IMR-90 (cell line): ENCODE measurements around the gene TLR1. TPM values are rescaled to one million over a fixed set of nuclear protein-coding genes. Genes with fewer than 3 reads are reported as not detected.

ENCODE experiments used
- ATAC-seq: fragments of 200-7000 bp; cut with Tn5 transposase; 2 replicates; pipeline ENCODE4 v1.9.1; 2020; ENCODE audit warnings: low read depth, mild to moderate bottlenecking, moderate library complexity
- BruUV-seq: library from RNA; stranded (reverse); fragments of 400-500 nt; replicated peaks from 2 replicates; lab custom pipeline; 2021; lab: Mats Ljungman, UMichigan
- CTCF ChIA-PET: fragments of 300-600 bp; formaldehyde crosslinking; extraction: SDS; loops from one replicate; lab custom pipeline; 2021; ENCODE audit warnings: antibody characterized with exemption; lab: Yijun Ruan, JAX
- POLR2A ChIA-PET: fragments of 300-600 bp; sonication (Branson Sonifier 250); formaldehyde crosslinking; loops from one replicate; lab custom pipeline; 2022; ENCODE audit warnings: antibody characterized with exemption; ENCODE audit not compliant: unreplicated experiment; lab: Charles Lee
- DNase-seq: peaks from one replicate; pipeline ENCODE4 v3.0.0; 2013
- H2AFZ ChIP-seq: replicated peaks from 2 replicates; pipeline ENCODE3; 2013; ENCODE audit warnings: low read length, mild to moderate bottlenecking; ENCODE audit not compliant: poor library complexity
- H2AK5ac ChIP-seq: 2 replicates; pipeline ENCODE4 v1.6.1; 2013; ENCODE audit warnings: low read depth, low read length, inconsistent platforms
- H2AK9ac ChIP-seq: replicated peaks from 2 replicates; pipeline ENCODE3; 2013; ENCODE audit warnings: mild to moderate bottlenecking, low read depth, low read length, moderate library complexity; ENCODE audit not compliant: poor library complexity
- H2BK120ac ChIP-seq: 2 replicates; pipeline ENCODE4 v1.6.1; 2013; ENCODE audit warnings: low read depth, low read length, inconsistent platforms
- H2BK15ac ChIP-seq: 3 replicates; pipeline ENCODE4 v1.6.1; 2013; ENCODE audit warnings: low read depth, low read length, inconsistent platforms
- H2BK20ac ChIP-seq: 2 replicates; pipeline ENCODE4 v1.6.1; 2013; ENCODE audit warnings: low read depth, mild to moderate bottlenecking, inconsistent platforms, low read length, moderate library complexity
- H2BK5ac ChIP-seq: 2 replicates; pipeline ENCODE4 v1.6.1; 2013; ENCODE audit warnings: mild to moderate bottlenecking, low read depth, low read length, inconsistent platforms; ENCODE audit not compliant: poor library complexity, severe bottlenecking
- H3K14ac ChIP-seq: replicated peaks from 2 replicates; pipeline ENCODE4 v1.6.1; 2013; ENCODE audit warnings: low read depth, low read length, inconsistent platforms
- H3K18ac ChIP-seq: 2 replicates; pipeline ENCODE4 v1.6.1; 2013; ENCODE audit warnings: low read depth, low read length, control low read depth
- H3K23ac ChIP-seq: 2 replicates; pipeline ENCODE4 v1.6.1; 2013; ENCODE audit warnings: low read depth, low read length, inconsistent platforms
- H3K27ac ChIP-seq: 2 replicates; pipeline ENCODE4 v1.5.1; 2013; ENCODE audit warnings: mild to moderate bottlenecking, control low read depth, low read length; ENCODE audit not compliant: insufficient read depth
- H3K27me3 ChIP-seq: 2 replicates; pipeline ENCODE4 v1.6.1; 2013; ENCODE audit warnings: low read length; ENCODE audit not compliant: control insufficient read depth, insufficient read depth
- H3K36me3 ChIP-seq: 2 replicates; pipeline ENCODE4 v1.6.1; 2013; ENCODE audit warnings: low read length, mixed read lengths; ENCODE audit not compliant: control insufficient read depth, insufficient read depth
- H3K4ac ChIP-seq: 2 replicates; pipeline ENCODE4 v1.6.1; 2013; ENCODE audit warnings: low read depth, low read length, inconsistent platforms
- H3K4me1 ChIP-seq: 2 replicates; pipeline ENCODE4 v1.6.1; 2013; ENCODE audit warnings: low read length, mixed read lengths; ENCODE audit not compliant: control insufficient read depth, insufficient read depth
- H3K4me2 ChIP-seq: 2 replicates; pipeline ENCODE4 v1.6.1; 2013; ENCODE audit warnings: low read depth, mild to moderate bottlenecking, control low read depth, low read length, moderate library complexity
- H3K4me3 ChIP-seq: 2 replicates; pipeline ENCODE4 v1.5.1; 2013; ENCODE audit warnings: low read depth, mild to moderate bottlenecking, control low read depth, low read length, moderate library complexity; ENCODE audit not compliant: insufficient read depth
- H3K56ac ChIP-seq: 2 replicates; pipeline ENCODE4 v1.6.1; 2013; ENCODE audit warnings: low read length, inconsistent platforms; ENCODE audit not compliant: insufficient read depth; ENCODE audit errors: extremely low read depth
- H3K79me1 ChIP-seq, 2 experiments: 2 replicates each; pipeline ENCODE4 v1.6.1; 2013; ENCODE audit warnings: low read length in 2 of 2, inconsistent platforms in 1 of 2, low read depth in 1 of 2
- H3K9ac ChIP-seq: 2 replicates; pipeline ENCODE4 v1.6.1; 2013; ENCODE audit warnings: low read depth, low read length, control low read depth
- H3K9me1 ChIP-seq: 2 replicates; pipeline ENCODE4 v1.6.1; 2013; ENCODE audit warnings: low read length, inconsistent platforms; ENCODE audit not compliant: insufficient read depth
- H3K9me3 ChIP-seq: 2 replicates; pipeline ENCODE4 v1.6.1; 2013; ENCODE audit warnings: low read length; ENCODE audit not compliant: control insufficient read depth, insufficient read depth
- H4K20me1 ChIP-seq: 2 replicates; pipeline ENCODE4 v1.6.1; 2013; ENCODE audit warnings: low read length, inconsistent platforms; ENCODE audit not compliant: insufficient read depth
- H4K5ac ChIP-seq: 2 replicates; pipeline ENCODE4 v1.6.1; 2013; ENCODE audit warnings: mild to moderate bottlenecking, low read depth, low read length, control low read depth
- H4K8ac ChIP-seq, 2 experiments: 2 replicates each; pipeline ENCODE4 v1.6.1; 2013; ENCODE audit warnings: low read depth in 2 of 2, low read length in 2 of 2, control low read depth in 1 of 2, inconsistent platforms in 1 of 2
- H4K91ac ChIP-seq: 2 replicates; pipeline ENCODE4 v1.6.1; 2013; ENCODE audit warnings: low read depth, low read length, inconsistent platforms; ENCODE audit not compliant: insufficient read depth
- BHLHE40 ChIP-seq: fragments of 150-350 bp; IDR thresholded peaks from 2 replicates; pipeline ENCODE4 v1.6.1; 2016; ENCODE audit warnings: mild to moderate bottlenecking, low read depth, low read length
- CEBPB ChIP-seq: IDR thresholded peaks from 2 replicates; pipeline ENCODE4 v1.6.1; 2012; ENCODE audit warnings: low read depth, low read length, improper control_type of control experiment
- MAFK ChIP-seq: IDR thresholded peaks from 2 replicates; pipeline ENCODE4 v1.6.1; 2012; ENCODE audit warnings: low read depth, low read length, improper control_type of control experiment
- MAZ ChIP-seq: IDR thresholded peaks from 2 replicates; pipeline ENCODE4 v1.6.1; 2012; ENCODE audit warnings: low read depth, mild to moderate bottlenecking, low read length, improper control_type of control experiment, moderate library complexity, borderline replicate concordance
- MXI1 ChIP-seq: IDR thresholded peaks from 2 replicates; pipeline ENCODE4 v1.6.1; 2012; ENCODE audit warnings: low read depth, mild to moderate bottlenecking, low read length, moderate library complexity, borderline replicate concordance
- NFE2L2 ChIP-seq: fragments of 150-350 bp; IDR thresholded peaks from 2 replicates; pipeline ENCODE4 v1.6.1; 2016; ENCODE audit warnings: low read depth, mild to moderate bottlenecking, low read length
- POLR2A ChIP-seq: IDR thresholded peaks from 2 replicates; pipeline ENCODE4 v1.6.1; 2012; ENCODE audit warnings: mild to moderate bottlenecking, low read depth, low read length
- RAD21 ChIP-seq: IDR thresholded peaks from 2 replicates; pipeline ENCODE4 v1.6.1; 2012; ENCODE audit warnings: low read length, improper control_type of control experiment
- RFX5 ChIP-seq: IDR thresholded peaks from 2 replicates; pipeline ENCODE4 v1.8.0; 2012; ENCODE audit warnings: low read depth, mild to moderate bottlenecking, low read length, moderate library complexity
- SMC3 ChIP-seq: fragments of 150-350 bp; IDR thresholded peaks from 2 replicates; pipeline ENCODE4 v1.6.1; 2016; ENCODE audit warnings: low read depth, mild to moderate bottlenecking, antibody characterized with exemption, low read length, moderate library complexity
- WGBS, 2 experiments: methylation state at CpG; one replicate each; pipeline versions ENCODE4 v1.1.5 to v1.1.7; 2013; ENCODE audit warnings: missing lambda C conversion rate in 2 of 2; ENCODE audit not compliant: insufficient read length in 1 of 2; ENCODE audit errors: extremely low coverage in 2 of 2; 5-methylcytosine and 5-hydroxymethylcytosine counted together
- dilution Hi-C: fragments of 300-500 bp; cut with HindIII; formaldehyde crosslinking; loops from one replicate; pipeline ENCODE4 v1.14.3; 2018; ENCODE audit warnings: low sequenced_read_pairs; ENCODE audit not compliant: unreplicated experiment
- in situ Hi-C: fragments of 300-500 bp; cut with MboI; formaldehyde crosslinking; loops from 3 replicates; pipeline ENCODE4 v1.14.3; 2019; ENCODE audit warnings: low sequenced_read_pairs, inconsistent platforms, mixed read lengths
- intact Hi-C: fragments of 100-400 bp; cut with micrococcal nuclease; formaldehyde crosslinking; loops from 2 replicates; pipeline ENCODE4 v1.10.0; 2022
- polyA plus RNA-seq, 3 experiments: library from polyadenylated mRNA; depleted of rRNA; stranded (reverse); fragments of >200 nt; gene quantifications; 2 replicates each; pipeline ENCODE4 v1.2.3, GENCODE V29; 2012; ENCODE audit warnings: low replicate concordance in 1 of 3
- total RNA-seq: library from RNA; depleted of rRNA; stranded (reverse); fragments of >200 nt; gene quantifications from 2 replicates; pipeline ENCODE4 v1.2.3, GENCODE V29; 2012
- TF ChIP-seq, protein P1 (sequence below): conservative IDR thresholded peaks from 2 replicates; pipeline ENCODE4 v1.5.1; 2012; ENCODE audit warnings: mild to moderate bottlenecking, low read depth, low read length, improper control_type of control experiment
- TF ChIP-seq, protein P2 (sequence below): fragments of 150-350 bp; IDR thresholded peaks from 2 replicates; pipeline ENCODE4 v1.6.1; 2016; ENCODE audit warnings: low read depth, mild to moderate bottlenecking, low read length, moderate library complexity, borderline replicate concordance

The TLR1 gene
- total and polyA plus RNA-seq, 2 of the 4 experiments (the other 2 are of a cell fraction) = 0.24 to 1.1 TPM

- dilution Hi-C loops = no loop called here
- no peak overlapping the region for H2AK9ac ChIP-seq
- H3K9me3 ChIP-seq = no peaks in the 10 kb centered on the region
- in situ Hi-C loops = loop anchor here (5.0 kb wide), 2 partner anchors 98 to 378 kb away; partner anchors contain the start of gene TLR6
- H3K4ac ChIP-seq = no peak overlapping the region
- H3K36me3 ChIP-seq = no peaks in the 10 kb centered on the region
- no peak overlapping the region for H2AK5ac ChIP-seq
- no peak overlapping the region for H3K27ac ChIP-seq
- no peak overlapping the region for H3K56ac ChIP-seq
- H4K20me1 ChIP-seq = no peaks in the 10 kb centered on the region
- POLR2A ChIA-PET = no interaction called here
- H2BK20ac ChIP-seq = no peak overlapping the region
- no peak for ATAC-seq
- H2BK5ac ChIP-seq = no peak overlapping the region
- H3K27me3 ChIP-seq = no peaks in the 10 kb centered on the region
- TF ChIP-seq RFX5 (no peak), SMC3 (no peak), MAFK (no peak), CEBPB (no peak), BHLHE40 (no peak), POLR2A (no peak), NFE2L2 (no peak), RAD21 (no peak), MXI1 (no peak), MAZ (no peak)
- TF ChIP-seq, protein P1, sequence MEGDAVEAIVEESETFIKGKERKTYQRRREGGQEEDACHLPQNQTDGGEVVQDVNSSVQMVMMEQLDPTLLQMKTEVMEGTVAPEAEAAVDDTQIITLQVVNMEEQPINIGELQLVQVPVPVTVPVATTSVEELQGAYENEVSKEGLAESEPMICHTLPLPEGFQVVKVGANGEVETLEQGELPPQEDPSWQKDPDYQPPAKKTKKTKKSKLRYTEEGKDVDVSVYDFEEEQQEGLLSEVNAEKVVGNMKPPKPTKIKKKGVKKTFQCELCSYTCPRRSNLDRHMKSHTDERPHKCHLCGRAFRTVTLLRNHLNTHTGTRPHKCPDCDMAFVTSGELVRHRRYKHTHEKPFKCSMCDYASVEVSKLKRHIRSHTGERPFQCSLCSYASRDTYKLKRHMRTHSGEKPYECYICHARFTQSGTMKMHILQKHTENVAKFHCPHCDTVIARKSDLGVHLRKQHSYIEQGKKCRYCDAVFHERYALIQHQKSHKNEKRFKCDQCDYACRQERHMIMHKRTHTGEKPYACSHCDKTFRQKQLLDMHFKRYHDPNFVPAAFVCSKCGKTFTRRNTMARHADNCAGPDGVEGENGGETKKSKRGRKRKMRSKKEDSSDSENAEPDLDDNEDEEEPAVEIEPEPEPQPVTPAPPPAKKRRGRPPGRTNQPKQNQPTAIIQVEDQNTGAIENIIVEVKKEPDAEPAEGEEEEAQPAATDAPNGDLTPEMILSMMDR = no peak
- TF ChIP-seq, protein P2, sequence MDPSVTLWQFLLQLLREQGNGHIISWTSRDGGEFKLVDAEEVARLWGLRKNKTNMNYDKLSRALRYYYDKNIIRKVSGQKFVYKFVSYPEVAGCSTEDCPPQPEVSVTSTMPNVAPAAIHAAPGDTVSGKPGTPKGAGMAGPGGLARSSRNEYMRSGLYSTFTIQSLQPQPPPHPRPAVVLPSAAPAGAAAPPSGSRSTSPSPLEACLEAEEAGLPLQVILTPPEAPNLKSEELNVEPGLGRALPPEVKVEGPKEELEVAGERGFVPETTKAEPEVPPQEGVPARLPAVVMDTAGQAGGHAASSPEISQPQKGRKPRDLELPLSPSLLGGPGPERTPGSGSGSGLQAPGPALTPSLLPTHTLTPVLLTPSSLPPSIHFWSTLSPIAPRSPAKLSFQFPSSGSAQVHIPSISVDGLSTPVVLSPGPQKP = no peak
- H3K14ac ChIP-seq = no peak overlapping the region
- H3K4me3 ChIP-seq = no peak overlapping the region
- H3K9ac ChIP-seq = no peak overlapping the region
- DNase-seq = no peak
- no peak overlapping the region for H4K5ac ChIP-seq
- H4K8ac ChIP-seq = no peak overlapping the region
- no peak overlapping the region for H4K91ac ChIP-seq
- no TSS peak for BruUV-seq
- H2AFZ ChIP-seq = no peak overlapping the region
- no peak overlapping the region for H3K23ac ChIP-seq
- no peaks in the 10 kb centered on the region for H3K79me1 ChIP-seq
- no peak overlapping the region for H3K18ac ChIP-seq
- no peak overlapping the region for H2BK120ac ChIP-seq
- no peak overlapping the region for H2BK15ac ChIP-seq
- CTCF ChIA-PET = interaction anchor here (0.7 to 2.1 kb wide), 9 partner anchors 10 to 375 kb away, joined by 3 to 10 read pairs (median 5); partner anchors contain the start of gene TLR10
- H3K4me1 ChIP-seq = no peaks in the 10 kb centered on the region
- intact Hi-C loops = loop anchor here (1.0 to 10.0 kb wide), 3 partner anchors 97 to 685 kb away; partner anchors contain the start of gene TLR6
- no CpG with 5 or more reads among the region's 1 CpG for WGBS, 2 experiments
- no peaks in the 10 kb centered on the region for H3K9me1 ChIP-seq
- H3K4me2 ChIP-seq = no peak overlapping the region
Observed at GRCh38 chr4:38759790-38760122, 44.8 kb downstream of the TLR1 start.
